ENCODE measurements around the gene EYS. TPM values are rescaled to one million over a fixed set of nuclear protein-coding genes. Genes with fewer than 3 reads are reported as not detected.
"Not testable (repeated sequence)": the region's sequence is repeated elsewhere in the genome, so short reads cannot be mapped to it uniquely, and the experiment has no call there.

EYS gene
- total and polyA plus RNA-seq, 2 of the 13 experiments (the other 11 are each of a cell fraction or from before 2014, with no cell fraction given): 0.04 to 0.07 TPM

DNA sequence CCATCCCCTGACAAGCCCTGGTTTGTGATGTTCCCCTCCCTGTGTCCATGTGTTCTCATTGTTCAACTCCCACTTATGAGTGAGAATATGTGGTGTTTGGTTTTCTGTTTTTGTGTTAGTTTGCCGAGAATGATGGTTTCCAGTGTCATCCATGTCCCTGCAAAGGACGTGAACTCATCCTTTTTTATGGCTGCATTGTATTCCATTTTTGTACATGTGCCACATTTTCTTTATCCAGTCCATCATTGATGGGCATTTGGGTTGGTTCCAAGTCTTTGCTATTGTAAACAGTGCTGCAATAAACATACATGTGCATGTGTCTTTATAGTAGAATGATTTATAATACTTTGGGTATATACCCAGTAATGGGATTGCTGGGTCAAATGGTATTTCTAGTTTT is 1468.1 kb downstream of the EYS start:
- in situ Hi-C loops (cut with HindIII; ENCODE audit: extremely low pct_ligation_motif_present, low pct_unique_long_range_greater_than_20kb); H3K9me3 ChIP-seq (ENCODE audit: low read length); FAIRE-seq; H3K36me3 ChIP-seq (replicated peaks in 1 of 2; ENCODE audit: control insufficient read depth in 1 of 2, insufficient read depth in 2 of 2, low read length in 2 of 2); BruUV-seq (replicated peaks); H3K27ac ChIP-seq (ENCODE audit: extremely low read length, insufficient read depth, low read length); H3K79me2 ChIP-seq (ENCODE audit: insufficient read depth, low read length); DNase-seq (ENCODE audit: low spot score); H2AFZ ChIP-seq (ENCODE audit: low read length); H3K4me1 ChIP-seq (ENCODE audit: insufficient read depth, low read length); H3K27me3 ChIP-seq (ENCODE audit: control insufficient read depth in 1 of 2, insufficient read depth in 2 of 2, low read length in 2 of 2); H3K4me2 ChIP-seq (ENCODE audit: low read depth, low read length); H3K9ac ChIP-seq (ENCODE audit: insufficient read depth, low read depth, low read length); POLR2A ChIA-PET; H3K4me3 ChIP-seq (replicated peaks in 1 of 3; ENCODE audit: insufficient read depth in 1 of 3, low read depth in 2 of 3, low read length in 3 of 3); CTCF ChIA-PET (ENCODE audit: low intra/inter-chr PET ratio, low total read pairs); ATAC-seq; intact Hi-C loops (cut with micrococcal nuclease; ENCODE audit: unreplicated experiment); H4K20me1 ChIP-seq (ENCODE audit: insufficient read depth, low read length): not testable (repeated sequence)
- 0% methylated on average over 2 of the region's 2 CpGs for WGBS (ENCODE audit: low lambda C conversion rate)

DNA sequence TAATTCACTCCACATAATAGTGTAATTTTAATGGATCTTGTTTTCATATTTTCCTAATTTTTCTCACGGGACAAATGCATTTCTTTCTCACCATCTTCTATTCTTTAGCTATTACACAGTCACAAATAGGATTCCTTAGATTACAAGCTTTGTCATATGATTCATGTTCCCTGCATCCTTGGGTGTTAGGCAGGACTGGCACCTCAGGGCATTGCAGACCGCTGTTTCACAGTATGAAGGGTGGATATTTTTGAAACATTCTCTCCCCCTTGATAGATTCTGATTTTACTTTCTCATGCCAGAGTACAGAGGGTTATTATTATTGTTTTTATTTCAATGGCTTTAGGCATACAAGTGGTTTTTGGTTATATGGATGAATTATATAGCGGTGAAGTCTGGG is 1469.0 kb downstream of the EYS start:
- intact Hi-C loops (cut with micrococcal nuclease; ENCODE audit: unreplicated experiment): no loop called here
- in situ Hi-C loops (cut with HindIII; ENCODE audit: extremely low pct_ligation_motif_present, low pct_unique_long_range_greater_than_20kb): no loop called here
- FAIRE-seq: no peak
- no peaks in the 10 kb centered on the region for H3K9me3 ChIP-seq (ENCODE audit: low read length)
- no peak overlapping the region for H3K4me2 ChIP-seq (ENCODE audit: low read depth, low read length)
- H3K27me3 ChIP-seq (ENCODE audit: control insufficient read depth in 1 of 2, insufficient read depth in 2 of 2, low read length in 2 of 2): no peaks in the 10 kb centered on the region
- no peaks in the 10 kb centered on the region for H3K4me1 ChIP-seq (ENCODE audit: insufficient read depth, low read length)
- no peak overlapping the region for H3K4me3 ChIP-seq (replicated peaks in 1 of 3; ENCODE audit: insufficient read depth in 1 of 3, low read depth in 2 of 3, low read length in 3 of 3)
- H4K20me1 ChIP-seq (ENCODE audit: insufficient read depth, low read length): no peaks in the 10 kb centered on the region
- 20% methylated on average over 3 of the region's 3 CpGs for WGBS (ENCODE audit: low lambda C conversion rate)
- H3K79me2 ChIP-seq (ENCODE audit: insufficient read depth, low read length): no peaks in the 10 kb centered on the region
- no peak for ATAC-seq
- DNase-seq (ENCODE audit: low spot score): no peak
- CTCF ChIA-PET (ENCODE audit: low intra/inter-chr PET ratio, low total read pairs): no interaction called here
- TF ChIP-seq ZBTB10 (CRISPR knock-in tag; IDR thresholded peaks at IDR 0.05; ENCODE audit: borderline replicate concordance) (no peak), MAX (IDR thresholded peaks at IDR 0.05) (no peak), CCAR2 (optimal IDR thresholded peaks at IDR 0.05; ENCODE audit: low read depth, low read length) (no peak), NFKB2 (CRISPR knock-in tag; IDR thresholded peaks at IDR 0.05; ENCODE audit: borderline replicate concordance) (no peak), ZNF143 (CRISPR knock-in tag; IDR thresholded peaks at IDR 0.05) (no peak), ZFP90 (CRISPR knock-in tag; IDR thresholded peaks at IDR 0.05; ENCODE audit: borderline replicate concordance) (no peak), TOPORS (CRISPR knock-in tag; IDR thresholded peaks at IDR 0.05) (no peak), ZNF776 (CRISPR knock-in tag; IDR thresholded peaks at IDR 0.05) (no peak), SALL1 (CRISPR knock-in tag; IDR thresholded peaks at IDR 0.05) (no peak)
- TF ChIP-seq, protein P1, sequence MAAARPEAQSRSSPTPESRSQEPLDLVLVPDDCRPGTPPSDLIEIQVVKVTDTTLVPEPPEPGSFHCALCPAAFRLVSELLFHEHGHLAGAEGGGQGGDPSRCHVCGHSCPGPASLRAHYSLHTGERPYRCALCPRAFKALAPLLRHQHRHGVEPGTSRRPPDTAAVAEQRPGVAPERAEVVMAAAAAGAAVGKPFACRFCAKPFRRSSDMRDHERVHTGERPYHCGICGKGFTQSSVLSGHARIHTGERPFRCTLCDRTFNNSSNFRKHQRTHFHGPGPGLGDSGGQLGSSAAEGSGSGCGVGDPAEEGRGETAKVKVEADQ (CRISPR knock-in tag; IDR thresholded peaks at IDR 0.05; ENCODE audit: borderline replicate concordance): no peak
- TF ChIP-seq, protein P2, sequence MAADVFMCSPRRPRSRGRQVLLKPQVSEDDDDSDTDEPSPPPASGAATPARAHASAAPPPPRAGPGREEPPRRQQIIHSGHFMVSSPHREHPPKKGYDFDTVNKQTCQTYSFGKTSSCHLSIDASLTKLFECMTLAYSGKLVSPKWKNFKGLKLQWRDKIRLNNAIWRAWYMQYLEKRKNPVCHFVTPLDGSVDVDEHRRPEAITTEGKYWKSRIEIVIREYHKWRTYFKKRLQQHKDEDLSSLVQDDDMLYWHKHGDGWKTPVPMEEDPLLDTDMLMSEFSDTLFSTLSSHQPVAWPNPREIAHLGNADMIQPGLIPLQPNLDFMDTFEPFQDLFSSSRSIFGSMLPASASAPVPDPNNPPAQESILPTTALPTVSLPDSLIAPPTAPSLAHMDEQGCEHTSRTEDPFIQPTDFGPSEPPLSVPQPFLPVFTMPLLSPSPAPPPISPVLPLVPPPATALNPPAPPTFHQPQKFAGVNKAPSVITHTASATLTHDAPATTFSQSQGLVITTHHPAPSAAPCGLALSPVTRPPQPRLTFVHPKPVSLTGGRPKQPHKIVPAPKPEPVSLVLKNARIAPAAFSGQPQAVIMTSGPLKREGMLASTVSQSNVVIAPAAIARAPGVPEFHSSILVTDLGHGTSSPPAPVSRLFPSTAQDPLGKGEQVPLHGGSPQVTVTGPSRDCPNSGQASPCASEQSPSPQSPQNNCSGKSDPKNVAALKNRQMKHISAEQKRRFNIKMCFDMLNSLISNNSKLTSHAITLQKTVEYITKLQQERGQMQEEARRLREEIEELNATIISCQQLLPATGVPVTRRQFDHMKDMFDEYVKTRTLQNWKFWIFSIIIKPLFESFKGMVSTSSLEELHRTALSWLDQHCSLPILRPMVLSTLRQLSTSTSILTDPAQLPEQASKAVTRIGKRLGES (CRISPR knock-in tag; IDR thresholded peaks at IDR 0.05; ENCODE audit: borderline replicate concordance): no peak
- H2AFZ ChIP-seq (ENCODE audit: low read length): no peak overlapping the region
- no peaks in the 10 kb centered on the region for H3K36me3 ChIP-seq (replicated peaks in 1 of 2; ENCODE audit: control insufficient read depth in 1 of 2, insufficient read depth in 2 of 2, low read length in 2 of 2)
- BruUV-seq (replicated peaks): no TSS peak
- no peak overlapping the region for H3K9ac ChIP-seq (ENCODE audit: insufficient read depth, low read depth, low read length)
- H3K27ac ChIP-seq (ENCODE audit: extremely low read length, insufficient read depth, low read length): no peak overlapping the region
- POLR2A ChIA-PET: no interaction called here

All from HepG2 (cell line).